Measurements from ENCODE around the gene MPRIP.

GRCh38 chr17:17204635-17205231 is 162.5 kb downstream of the MPRIP start:
- TF ChIP-seq POLR2AphosphoS5 (IDR thresholded peaks at IDR 0.05; ENCODE audit: low read depth, low read length) (no peak), REST (IDR thresholded peaks at IDR 0.05; ENCODE audit: insufficient read depth in 1 of 2, low read depth in 2 of 2, low read length in 2 of 2) (no peak), TAF1 (IDR thresholded peaks at IDR 0.05; ENCODE audit: borderline replicate concordance, insufficient read depth, low read length) (no peak), SIN3A (IDR thresholded peaks at IDR 0.05; ENCODE audit: borderline replicate concordance, insufficient read depth, low read length) (no peak), FOXP2 (optimal IDR thresholded peaks at IDR 0.05; ENCODE audit: borderline replicate concordance, extremely low read depth, extremely low read length, insufficient read depth) (no peak)
